Measurements from ENCODE around the gene TMEM25. TPM values are rescaled to one million over a fixed set of nuclear protein-coding genes. Genes with fewer than 3 reads are reported as not detected.
"Not testable (repeated sequence)": the region's sequence is repeated elsewhere in the genome, so short reads cannot be mapped to it uniquely, and the experiment has no call there.

Gene TMEM25
- polyA plus RNA-seq (ENCODE audit: low read depth in 6 of 6) = 10 to 100 TPM in 1 of 6 donors, 1 to 10 TPM in 5; 5.1 to 10.1 (median 7.7) TPM

- Mint-ChIP-seq H3K9me3 (no peaks in the 10 kb centered on the region), H3K27me3 (no peaks in the 10 kb centered on the region), H3K36me3 (no peaks in the 10 kb centered on the region), H3K4me3 (peak within 1 kb of the TSS; percentile 85 to 96 (median 94)), H3K4me1 (peaks cover 23 to 28% (median 26%) of the 10 kb centered on the region in 3 donors), H3K27ac (peak within 1 kb of the TSS; percentile 40 to 98 (median 54))
- peak; percentile 63 for DNase-seq
- ATAC-seq (ENCODE audit: low read depth in 2 of 2) = peak; percentile 84 to 88
Observed at GRCh38 chr11:118530683-118531596, at the start of gene TMEM25. Gene TMEM25, plus strand, starts transcription at chr11:118531192. Its CDS starts 610 bp downstream, at chr11:118531802.

GRCh38 chr11:118481238-118481637 lies 49.8 kb upstream of the TMEM25 start:
- H3K27me3 Mint-ChIP-seq; H3K9me3 Mint-ChIP-seq; DNase-seq; ATAC-seq (ENCODE audit: low read depth in 2 of 2); H3K4me3 Mint-ChIP-seq; H3K4me1 Mint-ChIP-seq: not testable (repeated sequence)
- Mint-ChIP-seq H3K27ac (peak overlapping the region in 1 of 6 donors; percentile 82), H3K36me3 (peaks cover 20 to 38% of the 10 kb centered on the region in 2 donors)

GRCh38 chr11:118484405-118484804 lies 46.6 kb upstream of the TMEM25 start:
- ATAC-seq (ENCODE audit: low read depth in 2 of 2) (no peak), DNase-seq (no peak)
- Mint-ChIP-seq H3K27ac (peak overlapping the region in 2 of 6 donors; percentile 3 to 4), H3K4me3 (no peak overlapping the region), H3K9me3 (peaks cover 0 to 3% (median 0%) of the 10 kb centered on the region in 7 donors), H3K4me1 (peaks cover 0 to 4% (median 0%) of the 10 kb centered on the region in 3 donors), H3K27me3 (no peaks in the 10 kb centered on the region), H3K36me3 (peaks cover 18 to 23% of the 10 kb centered on the region in 2 donors)

- ATAC-seq (ENCODE audit: low read depth in 2 of 2) (no peak), DNase-seq (no peak)
- Mint-ChIP-seq H3K36me3 (peaks cover 18 to 22% of the 10 kb centered on the region in 2 donors), H3K4me3 (no peak overlapping the region), H3K9me3 (peaks cover 0 to 3% (median 0%) of the 10 kb centered on the region in 7 donors), H3K4me1 (peaks cover 0 to 4% (median 0%) of the 10 kb centered on the region in 3 donors), H3K27ac (peak overlapping the region in 2 of 6 donors; percentile 4 to 58), H3K27me3 (no peaks in the 10 kb centered on the region)
Observed at GRCh38 chr11:118485273-118485672, 45.7 kb upstream of the TMEM25 start.

GRCh38 chr11:118488480-118489109 lies 42.4 kb upstream of the TMEM25 start:
- H3K4me1 Mint-ChIP-seq = peaks cover 0 to 4% (median 0%) of the 10 kb centered on the region in 3 donors
- H3K36me3 Mint-ChIP-seq = peaks cover 7 to 13% of the 10 kb centered on the region in 2 donors
- ATAC-seq (ENCODE audit: low read depth in 2 of 2) (peak; percentile 38 to 72), DNase-seq (peak; percentile 67)
- H3K4me3 Mint-ChIP-seq = no peak overlapping the region
- no peaks in the 10 kb centered on the region for H3K9me3 Mint-ChIP-seq
- peak overlapping the region in 3 of 6 donors; percentile 24 to 39 (median 26) for H3K27ac Mint-ChIP-seq
- H3K27me3 Mint-ChIP-seq = no peaks in the 10 kb centered on the region

- Mint-ChIP-seq H3K4me1 (peaks cover 0 to 4% (median 0%) of the 10 kb centered on the region in 3 donors), H3K36me3 (peaks cover 5 to 7% of the 10 kb centered on the region in 2 donors), H3K27me3 (no peaks in the 10 kb centered on the region), H3K9me3 (no peaks in the 10 kb centered on the region), H3K4me3 (no peak overlapping the region), H3K27ac (no peak overlapping the region)
- DNase-seq = no peak
- no peak for ATAC-seq (ENCODE audit: low read depth in 2 of 2)
Observed at GRCh38 chr11:118491041-118491440, 40.0 kb upstream of the TMEM25 start.

- Mint-ChIP-seq H3K27me3 (no peaks in the 10 kb centered on the region), H3K4me3 (no peak overlapping the region), H3K9me3 (no peaks in the 10 kb centered on the region), H3K36me3 (peaks cover 23 to 25% of the 10 kb centered on the region in 2 donors), H3K4me1 (no peaks in the 10 kb centered on the region), H3K27ac (peak overlapping the region in 1 of 6 donors; percentile 52)
- no peak for DNase-seq
- ATAC-seq (ENCODE audit: low read depth in 2 of 2) = no peak
Observed at GRCh38 chr11:118497831-118498230, 33.2 kb upstream of the TMEM25 start.

- no peak for DNase-seq
- Mint-ChIP-seq H3K27ac (peak overlapping the region in 2 of 6 donors; percentile 3 to 34), H3K27me3 (no peaks in the 10 kb centered on the region), H3K4me1 (peaks cover 0 to 4% (median 0%) of the 10 kb centered on the region in 3 donors), H3K9me3 (no peaks in the 10 kb centered on the region), H3K36me3 (peaks cover 27 to 46% of the 10 kb centered on the region in 2 donors), H3K4me3 (no peak overlapping the region)
- no peak for ATAC-seq (ENCODE audit: low read depth in 2 of 2)
Observed at GRCh38 chr11:118503216-118503615, 27.8 kb upstream of the TMEM25 start.

- Mint-ChIP-seq H3K27me3 (no peaks in the 10 kb centered on the region), H3K9me3 (no peaks in the 10 kb centered on the region), H3K4me1 (peaks cover 0 to 5% (median 3%) of the 10 kb centered on the region in 3 donors), H3K27ac (no peak overlapping the region), H3K4me3 (no peak overlapping the region), H3K36me3 (peaks cover 21 to 43% of the 10 kb centered on the region in 2 donors)
- no peak for ATAC-seq (ENCODE audit: low read depth in 2 of 2)
- no peak for DNase-seq
Observed at GRCh38 chr11:118511601-118512000, 19.4 kb upstream of the TMEM25 start.

- Mint-ChIP-seq H3K36me3 (peaks cover 23 to 43% of the 10 kb centered on the region in 2 donors), H3K27ac (peak overlapping the region in 2 of 6 donors; percentile 47 to 94), H3K4me1 (peaks cover 0 to 5% (median 3%) of the 10 kb centered on the region in 3 donors), H3K27me3 (no peaks in the 10 kb centered on the region), H3K4me3 (no peak overlapping the region), H3K9me3 (no peaks in the 10 kb centered on the region)
- no peak for DNase-seq
- no peak for ATAC-seq (ENCODE audit: low read depth in 2 of 2)
Observed at GRCh38 chr11:118514103-118514502, 16.9 kb upstream of the TMEM25 start.

GRCh38 chr11:118519549-118519948 lies 11.4 kb upstream of the TMEM25 start:
- Mint-ChIP-seq H3K27me3 (no peaks in the 10 kb centered on the region), H3K9me3 (no peaks in the 10 kb centered on the region), H3K4me1 (peaks cover 0 to 9% (median 4%) of the 10 kb centered on the region in 3 donors), H3K4me3 (no peak overlapping the region), H3K27ac (peak overlapping the region in 2 of 6 donors; percentile 79 to 84), H3K36me3 (peaks cover 10 to 15% of the 10 kb centered on the region in 2 donors)
- ATAC-seq (ENCODE audit: low read depth in 2 of 2) (no peak), DNase-seq (no peak)

GRCh38 chr11:118521892-118522311 lies 9.1 kb upstream of the TMEM25 start:
- H3K9me3 Mint-ChIP-seq = peaks cover 0 to 1% (median 0%) of the 10 kb centered on the region in 7 donors
- no peak overlapping the region for H3K27ac Mint-ChIP-seq
- H3K4me3 Mint-ChIP-seq = no peak overlapping the region
- peaks cover 4 to 7% of the 10 kb centered on the region in 2 donors for H3K36me3 Mint-ChIP-seq
- H3K27me3 Mint-ChIP-seq = no peaks in the 10 kb centered on the region
- H3K4me1 Mint-ChIP-seq = peaks cover 0 to 14% (median 4%) of the 10 kb centered on the region in 3 donors
- DNase-seq = no peak
- ATAC-seq (ENCODE audit: low read depth in 2 of 2) = peak; percentile 18 to 32

- peak overlapping the region in 1 of 6 donors; percentile 47 for H3K27ac Mint-ChIP-seq
Observed at GRCh38 chr11:118522571-118523072, 8.4 kb upstream of the TMEM25 start.

More at GRCh38 chr11:118522571-118523072, 8.4 kb upstream of the TMEM25 start:
- DNase-seq (no peak), ATAC-seq (ENCODE audit: low read depth in 2 of 2) (no peak)
- peaks cover 3 to 14% (median 8%) of the 10 kb centered on the region in 3 donors for H3K4me1 Mint-ChIP-seq
- H3K27me3 Mint-ChIP-seq = no peaks in the 10 kb centered on the region
- H3K36me3 Mint-ChIP-seq = peaks cover 4 to 7% of the 10 kb centered on the region in 2 donors
- H3K9me3 Mint-ChIP-seq = peaks cover 0 to 1% (median 0%) of the 10 kb centered on the region in 7 donors
- no peak overlapping the region for H3K4me3 Mint-ChIP-seq
